ENCODE data around the gene CDH4. TPM values are rescaled to one million over a fixed set of nuclear protein-coding genes. Genes with fewer than 3 reads are reported as not detected.

Gene CDH4
- total and polyA plus RNA-seq, 4 donors: 5.8 to 24.1 (median 17.1) TPM

DNA sequence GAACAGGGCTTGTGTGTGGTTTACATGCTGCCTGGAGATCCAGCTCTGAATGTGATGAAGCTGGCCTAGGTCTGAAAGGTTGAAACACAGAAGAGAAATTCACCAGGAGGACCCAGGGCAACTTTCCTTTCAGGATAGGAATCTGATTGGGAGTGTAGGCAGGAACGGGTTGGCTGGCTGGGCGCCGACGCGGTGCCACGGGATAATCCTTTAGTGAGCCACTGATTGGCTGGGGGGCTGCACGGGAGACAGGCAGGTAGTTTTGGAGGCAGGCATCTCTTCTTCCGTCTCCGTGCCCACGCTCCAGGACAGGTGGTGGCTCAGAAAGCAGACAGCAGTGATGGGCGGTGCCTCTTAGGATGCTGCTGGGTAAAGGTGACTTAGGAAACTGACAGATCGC is 294.6 kb downstream of the CDH4 start:
- H3K36me3 ChIP-seq (ENCODE audit: control insufficient read depth, insufficient read depth, low read length): peaks cover 2% of the 10 kb centered on the region
- no peaks in the 10 kb centered on the region for H3K9me3 ChIP-seq (ENCODE audit: control insufficient read depth, insufficient read depth, low read length)
- no peak overlapping the region for H3K27ac ChIP-seq (ENCODE audit: low read depth, low read length)
- WGBS (ENCODE audit: insufficient coverage): 90% methylated on average over 5 of the region's 12 CpGs
- H3K27me3 ChIP-seq (ENCODE audit: control insufficient read depth, insufficient read depth, low read length): no peaks in the 10 kb centered on the region
- H3K4me3 ChIP-seq (ENCODE audit: low read depth, low read length): no peak overlapping the region
- peaks cover 14% of the 10 kb centered on the region for H3K4me1 ChIP-seq (ENCODE audit: control insufficient read depth, insufficient read depth, low read length)
- DNase-seq (ENCODE audit: low read depth in 4 of 6, low spot score in 6 of 6): no peak

DNA sequence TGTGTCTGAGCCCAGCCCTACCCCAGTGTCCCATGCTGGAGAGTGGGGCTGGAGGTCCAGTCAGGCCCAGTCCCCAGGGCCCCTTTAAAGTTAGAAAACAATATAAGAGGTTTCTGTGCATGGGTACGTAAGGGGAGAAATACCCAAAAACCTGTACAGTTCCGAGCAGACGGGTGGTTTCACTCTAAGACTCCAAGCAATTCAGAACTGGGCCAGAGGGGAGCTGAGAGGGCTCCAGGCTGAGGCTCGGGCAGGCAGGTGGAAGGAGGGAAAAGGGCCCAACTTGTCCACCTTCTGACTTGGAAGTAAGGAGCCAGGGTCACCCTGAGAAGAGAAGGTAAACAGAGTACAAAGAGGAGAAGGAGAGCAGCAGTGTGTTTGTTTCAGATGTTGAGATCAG is 296.0 kb downstream of the CDH4 start:
- no peak for DNase-seq (ENCODE audit: low read depth in 4 of 6, low spot score in 6 of 6)
- H3K27ac ChIP-seq (ENCODE audit: low read depth, low read length): no peak overlapping the region
- peaks cover 2% of the 10 kb centered on the region for H3K36me3 ChIP-seq (ENCODE audit: control insufficient read depth, insufficient read depth, low read length)
- peaks cover 14% of the 10 kb centered on the region for H3K4me1 ChIP-seq (ENCODE audit: control insufficient read depth, insufficient read depth, low read length)
- no peak overlapping the region for H3K4me3 ChIP-seq (ENCODE audit: low read depth, low read length)
- no peaks in the 10 kb centered on the region for H3K9me3 ChIP-seq (ENCODE audit: control insufficient read depth, insufficient read depth, low read length)
- H3K27me3 ChIP-seq (ENCODE audit: control insufficient read depth, insufficient read depth, low read length): no peaks in the 10 kb centered on the region
- 81% methylated on average over 4 of the region's 4 CpGs for WGBS (ENCODE audit: insufficient coverage)

DNA sequence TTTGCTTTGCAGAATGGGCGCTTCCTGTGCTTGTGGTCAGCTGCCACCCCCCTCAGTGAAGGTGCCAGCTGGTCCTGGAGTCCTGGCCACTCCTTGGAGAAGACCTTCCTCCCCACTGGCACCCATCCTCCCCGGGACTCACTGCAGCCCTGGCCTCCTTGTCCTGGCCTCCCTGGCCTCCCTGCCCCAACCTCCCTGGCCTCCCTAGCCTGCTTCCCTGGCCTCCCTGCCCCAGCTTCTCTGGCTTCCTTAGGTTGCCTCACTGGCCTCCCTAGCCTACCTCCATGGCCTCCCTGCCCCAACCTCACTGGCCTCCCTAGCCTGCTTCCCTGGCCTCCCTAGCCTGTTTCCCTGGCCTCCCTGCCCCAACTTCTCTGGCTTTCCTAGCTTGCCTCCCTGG is 297.8 kb downstream of the CDH4 start:
- WGBS (ENCODE audit: insufficient coverage): 93% methylated on average over 2 of the region's 2 CpGs
- Histone ChIP-seq H3K4me1 (ENCODE audit: control insufficient read depth, insufficient read depth, low read length) (peaks cover 10% of the 10 kb centered on the region), H3K9me3 (ENCODE audit: control insufficient read depth, insufficient read depth, low read length) (no peaks in the 10 kb centered on the region), H3K4me3 (ENCODE audit: low read depth, low read length) (no peak overlapping the region), H3K27me3 (ENCODE audit: control insufficient read depth, insufficient read depth, low read length) (no peaks in the 10 kb centered on the region), H3K36me3 (ENCODE audit: control insufficient read depth, insufficient read depth, low read length) (no peaks in the 10 kb centered on the region), H3K27ac (ENCODE audit: low read depth, low read length) (no peak overlapping the region)
- DNase-seq (ENCODE audit: low read depth in 4 of 6, low spot score in 6 of 6): no peak

- peaks cover 6% of the 10 kb centered on the region for H3K4me1 ChIP-seq (ENCODE audit: control insufficient read depth, insufficient read depth, low read length)
- no peak for DNase-seq (ENCODE audit: low read depth in 4 of 6, low spot score in 6 of 6)
- no peak overlapping the region for H3K27ac ChIP-seq (ENCODE audit: low read depth, low read length)
- H3K9me3 ChIP-seq (ENCODE audit: control insufficient read depth, insufficient read depth, low read length): no peaks in the 10 kb centered on the region
- H3K27me3 ChIP-seq (ENCODE audit: control insufficient read depth, insufficient read depth, low read length): no peaks in the 10 kb centered on the region
- no peak overlapping the region for H3K4me3 ChIP-seq (ENCODE audit: low read depth, low read length)
- WGBS (ENCODE audit: insufficient coverage): no CpG with 5 or more reads among the region's 2 CpGs
- no peaks in the 10 kb centered on the region for H3K36me3 ChIP-seq (ENCODE audit: control insufficient read depth, insufficient read depth, low read length)
These were observed 299.3 kb downstream of the CDH4 start for GRCh38 chr20:61551401-61551800.

DNA sequence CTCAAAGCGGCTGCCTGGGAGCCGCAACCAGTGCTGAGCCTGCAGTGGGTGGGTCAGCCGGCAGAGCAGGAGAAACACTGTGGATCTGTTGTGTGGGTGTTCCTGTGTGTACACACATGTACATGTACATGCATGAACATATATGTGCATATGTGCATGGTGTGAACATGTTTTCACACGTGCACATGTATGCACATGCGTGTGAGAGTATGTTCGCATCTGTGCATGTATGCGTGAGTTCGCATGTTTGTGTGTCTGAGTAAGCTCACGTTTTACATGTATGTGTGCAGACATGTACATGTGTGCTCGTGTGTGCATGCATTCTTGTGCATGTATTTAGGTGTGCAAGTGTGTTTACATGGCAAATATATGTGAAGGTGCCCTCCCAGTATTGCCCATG is 302.6 kb downstream of the CDH4 start:
- peaks cover 18% of the 10 kb centered on the region for H3K4me1 ChIP-seq (ENCODE audit: control insufficient read depth, insufficient read depth, low read length)
- H3K4me3 ChIP-seq (ENCODE audit: low read depth, low read length): no peak overlapping the region
- H3K27me3 ChIP-seq (ENCODE audit: control insufficient read depth, insufficient read depth, low read length): no peaks in the 10 kb centered on the region
- no peak for DNase-seq (ENCODE audit: low read depth in 4 of 6, low spot score in 6 of 6)
- no peaks in the 10 kb centered on the region for H3K36me3 ChIP-seq (ENCODE audit: control insufficient read depth, insufficient read depth, low read length)
- H3K27ac ChIP-seq (ENCODE audit: low read depth, low read length): no peak overlapping the region
- H3K9me3 ChIP-seq (ENCODE audit: control insufficient read depth, insufficient read depth, low read length): no peaks in the 10 kb centered on the region
- 64% methylated on average over 7 of the region's 10 CpGs for WGBS (ENCODE audit: insufficient coverage)

DNA sequence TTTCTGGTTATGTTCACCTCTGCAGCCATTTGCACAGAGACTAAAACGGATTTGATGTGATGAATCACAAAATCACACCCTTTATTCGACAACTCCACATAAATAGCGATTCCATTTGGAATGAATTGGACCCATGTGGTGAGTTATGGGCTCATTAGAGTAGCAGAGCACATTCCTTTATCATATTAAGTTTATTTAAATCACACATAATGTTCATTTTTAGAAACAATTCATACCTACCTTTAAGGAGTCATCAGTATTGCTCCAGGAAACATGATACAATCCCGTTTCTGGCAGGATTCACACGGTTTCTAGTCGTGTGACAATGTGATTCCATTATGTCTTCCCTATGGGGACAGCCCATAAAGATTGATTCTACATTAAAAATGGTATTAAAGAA is 303.5 kb downstream of the CDH4 start:
- no peak overlapping the region for H3K27ac ChIP-seq (ENCODE audit: low read depth, low read length)
- peaks cover 2% of the 10 kb centered on the region for H3K36me3 ChIP-seq (ENCODE audit: control insufficient read depth, insufficient read depth, low read length)
- peak in 1 of 6 donors; percentile 85 for DNase-seq (ENCODE audit: low read depth in 4 of 6, low spot score in 6 of 6)
- peaks cover 18% of the 10 kb centered on the region for H3K4me1 ChIP-seq (ENCODE audit: control insufficient read depth, insufficient read depth, low read length)
- WGBS (ENCODE audit: insufficient coverage): 65% methylated on average over 5 of the region's 6 CpGs
- H3K9me3 ChIP-seq (ENCODE audit: control insufficient read depth, insufficient read depth, low read length): no peaks in the 10 kb centered on the region
- no peak overlapping the region for H3K4me3 ChIP-seq (ENCODE audit: low read depth, low read length)
- H3K27me3 ChIP-seq (ENCODE audit: control insufficient read depth, insufficient read depth, low read length): no peaks in the 10 kb centered on the region

- no peak for DNase-seq (ENCODE audit: low read depth in 4 of 6, low spot score in 6 of 6)
- no peaks in the 10 kb centered on the region for H3K27me3 ChIP-seq (ENCODE audit: control insufficient read depth, insufficient read depth, low read length)
- no peak overlapping the region for H3K4me3 ChIP-seq (ENCODE audit: low read depth, low read length)
- no peak overlapping the region for H3K27ac ChIP-seq (ENCODE audit: low read depth, low read length)
- 75% methylated on average over 3 of the region's 3 CpGs for WGBS (ENCODE audit: insufficient coverage)
- H3K4me1 ChIP-seq (ENCODE audit: control insufficient read depth, insufficient read depth, low read length): peaks cover 18% of the 10 kb centered on the region
- H3K9me3 ChIP-seq (ENCODE audit: control insufficient read depth, insufficient read depth, low read length): no peaks in the 10 kb centered on the region
- peaks cover 2% of the 10 kb centered on the region for H3K36me3 ChIP-seq (ENCODE audit: control insufficient read depth, insufficient read depth, low read length)
These were observed 304.1 kb downstream of the CDH4 start for GRCh38 chr20:61556111-61556510.

- DNase-seq (ENCODE audit: low read depth in 4 of 6, low spot score in 6 of 6): no peak
- Histone ChIP-seq H3K27ac (ENCODE audit: low read depth, low read length) (no peak overlapping the region), H3K4me3 (ENCODE audit: low read depth, low read length) (no peak overlapping the region), H3K36me3 (ENCODE audit: control insufficient read depth, insufficient read depth, low read length) (peaks cover 2% of the 10 kb centered on the region), H3K4me1 (ENCODE audit: control insufficient read depth, insufficient read depth, low read length) (peaks cover 18% of the 10 kb centered on the region), H3K9me3 (ENCODE audit: control insufficient read depth, insufficient read depth, low read length) (no peaks in the 10 kb centered on the region), H3K27me3 (ENCODE audit: control insufficient read depth, insufficient read depth, low read length) (no peaks in the 10 kb centered on the region)
- WGBS (ENCODE audit: insufficient coverage): 76% methylated on average over 11 of the region's 13 CpGs
These were observed 304.6 kb downstream of the CDH4 start for GRCh38 chr20:61556673-61557072.

DNA sequence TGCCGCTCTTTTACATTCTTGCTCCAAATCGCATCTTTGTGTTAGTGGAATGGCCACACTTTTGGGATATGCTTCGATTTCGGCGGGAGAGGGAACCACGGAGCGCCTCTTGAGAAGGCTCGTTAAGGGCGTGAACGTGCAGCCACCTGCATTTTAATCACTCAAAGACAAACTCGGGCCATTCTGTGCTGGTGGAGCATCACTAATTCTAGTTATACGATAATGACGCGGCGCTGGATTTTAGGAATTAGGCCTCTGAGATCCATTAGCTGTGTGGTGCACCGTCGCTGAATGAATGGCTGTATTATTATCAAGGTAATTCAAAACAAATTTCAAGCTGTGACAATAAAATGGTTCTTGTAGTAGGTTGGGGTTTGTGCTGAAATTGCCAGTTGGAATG is 305.6 kb downstream of the CDH4 start:
- WGBS (ENCODE audit: insufficient coverage): 87% methylated on average over 3 of the region's 17 CpGs
- Histone ChIP-seq H3K36me3 (ENCODE audit: control insufficient read depth, insufficient read depth, low read length) (peaks cover 2% of the 10 kb centered on the region), H3K9me3 (ENCODE audit: control insufficient read depth, insufficient read depth, low read length) (no peaks in the 10 kb centered on the region), H3K4me1 (ENCODE audit: control insufficient read depth, insufficient read depth, low read length) (peaks cover 23% of the 10 kb centered on the region), H3K27me3 (ENCODE audit: control insufficient read depth, insufficient read depth, low read length) (no peaks in the 10 kb centered on the region), H3K27ac (ENCODE audit: low read depth, low read length) (no peak overlapping the region), H3K4me3 (ENCODE audit: low read depth, low read length) (no peak overlapping the region)
- DNase-seq (ENCODE audit: low read depth in 4 of 6, low spot score in 6 of 6): peak in 4 of 6 donors; percentile 38 to 97 (median 60)

DNA sequence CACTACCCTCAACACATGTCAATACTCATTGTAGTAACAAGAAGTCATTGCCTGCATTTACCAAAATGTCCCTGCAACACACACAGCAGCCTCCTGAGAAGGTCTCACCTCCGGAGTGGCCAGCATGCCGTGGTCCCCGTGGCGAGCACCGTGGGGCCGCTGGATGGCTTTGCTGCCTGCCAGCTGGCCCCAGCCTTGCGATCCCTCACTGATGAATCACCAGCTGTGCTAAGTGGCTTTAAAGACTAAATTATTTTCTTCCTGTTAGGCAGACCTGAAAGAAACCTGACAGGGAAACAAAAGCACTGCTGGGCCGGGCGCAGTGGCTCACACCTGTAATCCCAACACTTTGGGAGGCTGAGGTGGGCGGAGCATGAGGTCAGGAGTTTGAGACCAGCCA is 306.7 kb downstream of the CDH4 start:
- Histone ChIP-seq H3K4me3 (ENCODE audit: low read depth, low read length) (no peak overlapping the region), H3K4me1 (ENCODE audit: control insufficient read depth, insufficient read depth, low read length) (peaks cover 34% of the 10 kb centered on the region)
- WGBS (ENCODE audit: insufficient coverage): 88% methylated on average over 7 of the region's 10 CpGs

More for the DNA sequence above, 306.7 kb downstream of the CDH4 start:
- Histone ChIP-seq H3K27ac (ENCODE audit: low read depth, low read length) (no peak overlapping the region), H3K27me3 (ENCODE audit: control insufficient read depth, insufficient read depth, low read length) (no peaks in the 10 kb centered on the region), H3K36me3 (ENCODE audit: control insufficient read depth, insufficient read depth, low read length) (peaks cover 2% of the 10 kb centered on the region), H3K9me3 (ENCODE audit: control insufficient read depth, insufficient read depth, low read length) (no peaks in the 10 kb centered on the region)
- peak in 1 of 6 donors; percentile 51 for DNase-seq (ENCODE audit: low read depth in 4 of 6, low spot score in 6 of 6)
